ENCODE results near the gene GLIS2.

The GLIS2 gene

DNA sequence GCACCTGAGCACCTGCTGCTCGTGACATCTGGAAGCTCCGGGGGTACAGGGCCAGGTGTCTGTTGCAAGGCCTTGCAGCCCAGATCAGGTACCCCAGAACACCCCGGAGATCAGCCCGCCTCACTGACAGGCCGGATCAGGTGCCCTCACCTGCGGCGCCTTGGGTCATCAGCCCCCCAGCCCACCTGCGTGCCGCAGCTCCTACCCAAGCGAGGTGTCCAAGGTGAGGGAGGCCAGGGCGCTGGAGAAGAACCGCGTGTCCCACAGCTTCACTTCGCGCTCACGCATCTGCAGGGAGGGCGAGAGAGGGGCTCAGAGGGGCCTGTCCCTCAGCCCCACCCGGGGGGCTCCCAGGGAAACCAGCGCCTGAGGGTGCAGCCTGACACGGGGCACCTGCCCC lies 71.9 kb downstream of the GLIS2 start:
- DNase-seq (ENCODE audit: extremely low read depth, low read depth): no peak
- TF ChIP-seq CTCF (IDR thresholded peaks at IDR 0.05; ENCODE audit: low read depth, low read length, missing control alignments): no peak
- no peak overlapping the region for H3K4me3 ChIP-seq (replicated peaks; ENCODE audit: low read depth, low read length)

- TF ChIP-seq CTCF (IDR thresholded peaks at IDR 0.05; ENCODE audit: low read depth, low read length, missing control alignments): no peak
- DNase-seq (ENCODE audit: extremely low read depth, low read depth): no peak
- no peak overlapping the region for H3K4me3 ChIP-seq (replicated peaks; ENCODE audit: low read depth, low read length)
These were observed 72.6 kb downstream of the GLIS2 start for GRCh38 chr16:4388271-4389021.
